Measurements from ENCODE around the gene GPR146.

DNA sequence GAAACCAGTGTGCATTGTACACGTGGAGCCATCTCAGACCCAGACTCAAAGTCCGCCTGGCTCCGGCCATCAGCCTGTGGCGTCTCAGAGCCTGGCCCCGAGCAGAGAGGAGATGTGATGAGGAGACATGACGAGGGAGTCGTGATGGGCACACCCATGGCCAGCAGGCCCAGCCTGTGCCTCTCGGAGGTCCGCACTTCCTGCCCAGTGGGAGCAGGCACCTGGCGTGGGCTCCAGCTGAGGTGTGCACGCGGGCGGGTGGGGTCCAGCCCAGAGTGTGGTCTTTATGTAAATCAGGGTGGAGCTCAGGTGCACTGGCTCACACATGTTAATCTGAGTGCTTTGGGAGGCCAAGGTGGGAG is 26.0 kb upstream of the GPR146 start:
- TF ChIP-seq CTCF (IDR thresholded peaks at IDR 0.05) = no peak
- TF ChIP-seq POLR2A (IDR thresholded peaks at IDR 0.05) = no peak
